ENCODE data around the gene PCBD2. TPM values are rescaled to one million over a fixed set of nuclear protein-coding genes. Genes with fewer than 3 reads are reported as not detected.

PCBD2 gene
- total RNA-seq, 2 experiments from 2014 or later = 10.5 to 11.3 TPM

GRCh38 chr5:134893748-134894505 is 11.0 kb upstream of the PCBD2 start:
- ChIA-PET POLR2A (interaction anchor here (0.7 kb wide), 1 partner anchor 69 kb away, joined by 3 read pairs; no protein-coding TSS in a partner anchor), CTCF (interaction anchor here (0.6 to 1.9 kb wide), 3 partner anchors 11 to 73 kb away, joined by 3 to 6 read pairs (median 5); partner anchors contain the start of gene PCBD2)

GRCh38 chr5:134902071-134902801 is 2.7 kb upstream of the PCBD2 start:
- CTCF ChIA-PET = interaction anchor here (0.6 kb wide), 1 partner anchor 10 kb away, joined by 3 read pairs; no protein-coding TSS in a partner anchor
- POLR2A ChIA-PET = interaction anchor here (1.3 kb wide), 1 partner anchor 164 kb away, joined by 5 read pairs; the partner anchor contains the start of gene CAMLG

- POLR2A ChIA-PET = interaction anchor here (0.6 to 2.2 kb wide), 5 partner anchors 9 to 167 kb away, joined by 3 to 18 read pairs (median 10); partner anchors contain the start of genes C5orf24, CAMLG and TXNDC15
- CTCF ChIA-PET = interaction anchor here (0.9 to 2.2 kb wide), 21 partner anchors 9 to 170 kb away, joined by 3 to 12 read pairs (median 6); partner anchors contain the start of genes C5orf24, CAMLG, DDX46 and TXNDC15
Measured at GRCh38 chr5:134905246-134905996, 490 bp downstream of the PCBD2 start.

- POLR2A ChIA-PET = no interaction called here
- CTCF ChIA-PET = interaction anchor here (2.2 kb wide), 1 partner anchor 10 kb away, joined by 6 read pairs; no protein-coding TSS in a partner anchor
Measured at GRCh38 chr5:134906811-134907210, 1.9 kb downstream of the PCBD2 start.

GRCh38 chr5:134910752-134911151 is 5.8 kb downstream of the PCBD2 start:
- POLR2A ChIA-PET = interaction anchor here (1.3 kb wide), 1 partner anchor 9 kb away, joined by 3 read pairs; no protein-coding TSS in a partner anchor
- CTCF ChIA-PET = interaction anchor here (0.9 to 1.6 kb wide), 2 partner anchors 9 to 64 kb away, joined by 3 read pairs; no protein-coding TSS in a partner anchor

- CTCF ChIA-PET = interaction anchor here (0.6 to 1.0 kb wide), 3 partner anchors 10 to 91 kb away, joined by 3 read pairs; no protein-coding TSS in a partner anchor
- POLR2A ChIA-PET = interaction anchor here (0.5 to 1.3 kb wide), 2 partner anchors 8 to 281 kb away, joined by 3 read pairs; no protein-coding TSS in a partner anchor
Measured at GRCh38 chr5:134911285-134912206, 6.6 kb downstream of the PCBD2 start.

- CTCF ChIA-PET = no interaction called here
- POLR2A ChIA-PET = no interaction called here
Measured at GRCh38 chr5:134913254-134913653, 8.3 kb downstream of the PCBD2 start.

GRCh38 chr5:134913795-134914194 is 8.9 kb downstream of the PCBD2 start:
- ChIA-PET CTCF (interaction anchor here (0.9 kb wide), 1 partner anchor 9 kb away, joined by 3 read pairs; the partner anchor contains the start of gene PCBD2), POLR2A (no interaction called here)

- ChIA-PET CTCF (interaction anchor here (0.6 to 2.5 kb wide), 4 partner anchors 11 to 295 kb away, joined by 3 to 7 read pairs (median 4); partner anchors contain the start of gene PCBD2), POLR2A (no interaction called here)
Measured at GRCh38 chr5:134917070-134917815, 12.3 kb downstream of the PCBD2 start.

GRCh38 chr5:134918861-134919260 is 13.9 kb downstream of the PCBD2 start:
- ChIA-PET POLR2A (interaction anchor here (0.9 kb wide), 1 partner anchor 8 kb away, joined by 3 read pairs; no protein-coding TSS in a partner anchor), CTCF (interaction anchor here (0.6 to 2.5 kb wide), 2 partner anchors 14 to 25 kb away, joined by 3 to 7 read pairs; partner anchors contain the start of gene PCBD2)

GRCh38 chr5:134920848-134921575 is 16.1 kb downstream of the PCBD2 start:
- ChIA-PET CTCF (interaction anchor here (0.8 to 1.5 kb wide), 2 partner anchors 9 to 58 kb away, joined by 3 read pairs; no protein-coding TSS in a partner anchor), POLR2A (interaction anchor here (0.6 to 1.8 kb wide), 3 partner anchors 17 to 75 kb away, joined by 3 to 7 read pairs (median 6); partner anchors contain the start of gene C5orf24)

- CTCF ChIA-PET = no interaction called here
- POLR2A ChIA-PET = no interaction called here
Measured at GRCh38 chr5:134932508-134932907, 27.6 kb downstream of the PCBD2 start.

- ChIA-PET CTCF (no interaction called here), POLR2A (no interaction called here)
Measured at GRCh38 chr5:134934202-134934601, 29.3 kb downstream of the PCBD2 start.

- POLR2A ChIA-PET = no interaction called here
- CTCF ChIA-PET = no interaction called here
Measured at GRCh38 chr5:134935711-134936602, 31.0 kb downstream of the PCBD2 start.

- ChIA-PET CTCF (no interaction called here), POLR2A (no interaction called here)
Measured at GRCh38 chr5:134937526-134937925, 32.6 kb downstream of the PCBD2 start.

GRCh38 chr5:134938030-134938429 is 33.1 kb downstream of the PCBD2 start:
- CTCF ChIA-PET = no interaction called here
- POLR2A ChIA-PET = no interaction called here

Measured in activated CD8-positive, alpha-beta memory T cell treated with anti-CD3 and anti-CD28 coated beads for 36 hours (primary cell).